Ovary (tissue), 3 donors: ENCODE measurements around the gene DNAH5.

Source experiments
- EP300 ChIP-seq: sonication (generic); formaldehyde crosslinking; IDR thresholded peaks from one replicate; pipeline ENCODE4 v1.6.1; 2017; ENCODE audit warnings: antibody characterized with exemption
- POLR2A ChIP-seq: fragments of 450-650 bp; IDR thresholded peaks from one replicate; pipeline ENCODE4 v1.6.1; 2017; ENCODE audit warnings: antibody characterized with exemption, mild to moderate bottlenecking, moderate library complexity
- TF ChIP-seq, protein P1 (sequence below), 3 donors: fragments of 450-650 bp in 2 of 3; fragments of 200-600 bp in 1 of 3; IDR thresholded peaks; one replicate each; pipeline versions ENCODE4 v1.5.1 to v1.8.0; 2016 to 2022; ENCODE audit warnings: antibody characterized with exemption in 3 of 3, mild to moderate bottlenecking in 1 of 3
- donor health status: DM: no; HTN: no; CAD: no.

DNA sequence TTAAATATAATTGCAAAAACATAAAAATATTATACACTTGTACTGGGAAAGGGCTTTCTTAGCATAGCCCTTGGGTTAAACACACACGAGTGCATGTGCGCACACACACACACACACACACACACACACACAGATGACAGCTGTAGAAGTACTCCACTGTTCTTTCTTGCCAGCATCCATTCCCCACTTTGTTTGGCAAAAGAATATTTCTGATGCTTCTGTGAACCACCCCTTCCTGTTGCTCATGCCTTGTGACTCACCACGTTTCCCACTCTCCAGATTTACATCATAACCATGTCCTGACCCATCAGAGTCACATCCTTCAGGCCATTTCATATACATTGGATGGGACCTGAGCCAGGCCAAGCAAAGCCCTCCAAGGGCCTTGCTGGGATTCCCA, 280.1 kb downstream of the DNAH5 start:
- TF ChIP-seq, protein P1, sequence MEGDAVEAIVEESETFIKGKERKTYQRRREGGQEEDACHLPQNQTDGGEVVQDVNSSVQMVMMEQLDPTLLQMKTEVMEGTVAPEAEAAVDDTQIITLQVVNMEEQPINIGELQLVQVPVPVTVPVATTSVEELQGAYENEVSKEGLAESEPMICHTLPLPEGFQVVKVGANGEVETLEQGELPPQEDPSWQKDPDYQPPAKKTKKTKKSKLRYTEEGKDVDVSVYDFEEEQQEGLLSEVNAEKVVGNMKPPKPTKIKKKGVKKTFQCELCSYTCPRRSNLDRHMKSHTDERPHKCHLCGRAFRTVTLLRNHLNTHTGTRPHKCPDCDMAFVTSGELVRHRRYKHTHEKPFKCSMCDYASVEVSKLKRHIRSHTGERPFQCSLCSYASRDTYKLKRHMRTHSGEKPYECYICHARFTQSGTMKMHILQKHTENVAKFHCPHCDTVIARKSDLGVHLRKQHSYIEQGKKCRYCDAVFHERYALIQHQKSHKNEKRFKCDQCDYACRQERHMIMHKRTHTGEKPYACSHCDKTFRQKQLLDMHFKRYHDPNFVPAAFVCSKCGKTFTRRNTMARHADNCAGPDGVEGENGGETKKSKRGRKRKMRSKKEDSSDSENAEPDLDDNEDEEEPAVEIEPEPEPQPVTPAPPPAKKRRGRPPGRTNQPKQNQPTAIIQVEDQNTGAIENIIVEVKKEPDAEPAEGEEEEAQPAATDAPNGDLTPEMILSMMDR (IDR thresholded peaks at IDR 0.05), result no peak
- TF ChIP-seq POLR2A (no peak), EP300 (no peak)
